WERI-Rb-1 (cell line): Measurements from ENCODE around the gene ZBTB11.

Source experiments
- DNase-seq: peaks from one replicate; pipeline ENCODE4 v3.0.0-alpha.2; 2020
- H3K27ac ChIP-seq: fragments of 250-450 bp; sonication (Bioruptor Pico); 2 replicates; pipeline ENCODE4 v1.5.1; 2020; ENCODE audit warnings: mild to moderate bottlenecking, moderate library complexity
- H3K27me3 ChIP-seq: fragments of 250-450 bp; sonication (Bioruptor Pico); 2 replicates; pipeline ENCODE4 v1.5.1; 2021; ENCODE audit warnings: mild to moderate bottlenecking, low read depth, moderate library complexity; ENCODE audit not compliant: insufficient read depth, severe bottlenecking
- H3K36me3 ChIP-seq: fragments of 250-450 bp; sonication (Bioruptor Pico); 2 replicates; pipeline ENCODE4 v1.5.1; 2020; ENCODE audit warnings: mild to moderate bottlenecking, moderate library complexity
- H3K4me3 ChIP-seq: 2 replicates; pipeline ENCODE4 v1.5.1; 2011; ENCODE audit warnings: low read depth, mild to moderate bottlenecking, control low read depth, low read length
- H3K9me3 ChIP-seq: fragments of 250-450 bp; sonication (Bioruptor Pico); 2 replicates; pipeline ENCODE4 v1.5.1; 2021; ENCODE audit warnings: mild to moderate bottlenecking, moderate library complexity; ENCODE audit not compliant: severe bottlenecking
- CTCF ChIP-seq: IDR thresholded peaks from 2 replicates; pipeline ENCODE4 v1.5.1; 2011; ENCODE audit warnings: low read depth, mild to moderate bottlenecking, control low read depth, inconsistent platforms, low read length

ZBTB11 gene

GRCh38 chr3:101602731-101603130, 74.2 kb downstream of the ZBTB11 start:
- no peaks in the 10 kb centered on the region for H3K36me3 ChIP-seq
- H3K4me3 ChIP-seq = no peak overlapping the region
- H3K9me3 ChIP-seq = no peaks in the 10 kb centered on the region
- H3K27me3 ChIP-seq = no peaks in the 10 kb centered on the region
- H3K27ac ChIP-seq = no peak overlapping the region
- DNase-seq = no peak
- no peak for TF ChIP-seq CTCF
